Endothelial cell of umbilical vein (primary cell): Measurements from ENCODE around the gene VSIG1. TPM values are rescaled to one million over a fixed set of nuclear protein-coding genes. Genes with fewer than 3 reads are reported as not detected.

Experiments used
- BruUV-seq: library from RNA; stranded (reverse); fragments of 400-500 nt; replicated peaks from 2 replicates; lab custom pipeline; 2021; lab: Mats Ljungman, UMichigan
- CTCF ChIA-PET: fragments of 300-600, 350-600 bp; sonication (Branson Sonifier 250); formaldehyde crosslinking; loops from one replicate; lab custom pipeline; 2021; ENCODE audit warnings: antibody characterized with exemption, inconsistent platforms; lab: Charles Lee
- POLR2A ChIA-PET: fragments of 300-600, 350-600 bp; sonication (Branson Sonifier 250); formaldehyde crosslinking; loops from one replicate; lab custom pipeline; 2021; ENCODE audit warnings: antibody characterized with exemption, inconsistent platforms; lab: Charles Lee
- DNase-seq: peaks from one replicate; pipeline ENCODE4 v3.0.0-alpha.2; 2011; ENCODE audit warnings: low read depth, low spot score
- FAIRE-seq: peaks from 2 replicates; lab custom pipeline; 2011; peaks lifted over from hg19 to GRCh38; lab: Jason Lieb, UNC
- H2AFZ ChIP-seq: 2 replicates; pipeline ENCODE4 v1.6.0; 2012; ENCODE audit warnings: low read depth, low read length, control low read depth, inconsistent platforms
- H3K27ac ChIP-seq: 2 replicates; pipeline ENCODE4 v1.5.1; 2011; ENCODE audit warnings: low read depth, mild to moderate bottlenecking, control low read depth, low read length, moderate library complexity; ENCODE audit not compliant: insufficient read depth
- H3K27me3 ChIP-seq, 2 experiments: 2 replicates each; pipeline versions ENCODE4 v1.6.0 to v1.6.1; 2011; ENCODE audit warnings: low read length in 2 of 2, mixed read lengths in 1 of 2; ENCODE audit not compliant: control insufficient read depth in 2 of 2, insufficient read depth in 2 of 2
- H3K36me3 ChIP-seq, 2 experiments: 2 replicates in 1 of 2; 3 replicates in 1 of 2; pipeline ENCODE4 v1.5.1; 2011; ENCODE audit warnings: low read length in 2 of 2, mild to moderate bottlenecking in 1 of 2, moderate library complexity in 1 of 2; ENCODE audit not compliant: control insufficient read depth in 2 of 2, insufficient read depth in 2 of 2; ENCODE audit errors: extremely low read depth in 1 of 2
- H3K4me1 ChIP-seq: 3 replicates; pipeline ENCODE4 v1.5.1; 2011; ENCODE audit warnings: mild to moderate bottlenecking, low read length; ENCODE audit not compliant: control insufficient read depth, insufficient read depth; ENCODE audit errors: extremely low read depth
- H3K4me2 ChIP-seq: 2 replicates; pipeline ENCODE4 v1.6.1; 2011; ENCODE audit warnings: low read length, control low read depth, mixed read lengths; ENCODE audit not compliant: insufficient read depth
- H3K4me3 ChIP-seq, 3 experiments: fragments of 200-600 bp in 1 of 3; sonication (generic), shearing (Covaris generic) in 1 of 3; replicated peaks in 1 of 3; 2 replicates each; pipeline ENCODE4 v1.5.1; 2011 to 2016; ENCODE audit warnings: control low read depth in 3 of 3, low read length in 3 of 3, mild to moderate bottlenecking in 2 of 3, inconsistent platforms in 1 of 3, low read depth in 1 of 3, moderate library complexity in 1 of 3; ENCODE audit not compliant: insufficient read depth in 1 of 3
- H3K79me2 ChIP-seq: 2 replicates; pipeline ENCODE4 v1.6.0; 2012; ENCODE audit warnings: low read length, inconsistent platforms; ENCODE audit not compliant: control insufficient read depth, insufficient read depth
- H3K9ac ChIP-seq: replicated peaks from 2 replicates; pipeline ENCODE3; 2011; ENCODE audit warnings: low read length, control low read depth; ENCODE audit not compliant: insufficient read depth; ENCODE audit errors: extremely low read depth
- H3K9me1 ChIP-seq: replicated peaks from 3 replicates; pipeline ENCODE4 v1.6.0; 2011; ENCODE audit warnings: mild to moderate bottlenecking, low read length; ENCODE audit not compliant: control insufficient read depth, insufficient read depth; ENCODE audit errors: extremely low read depth
- H3K9me3 ChIP-seq: replicated peaks from 2 replicates; pipeline ENCODE4 v1.5.1; 2012; ENCODE audit warnings: low read length, inconsistent platforms; ENCODE audit not compliant: control insufficient read depth, insufficient read depth
- H4K20me1 ChIP-seq: replicated peaks from 2 replicates; pipeline ENCODE3; 2011; ENCODE audit warnings: mild to moderate bottlenecking, low read length; ENCODE audit not compliant: control insufficient read depth, insufficient read depth; ENCODE audit errors: extremely low read depth
- EZH2 ChIP-seq: IDR thresholded peaks from 2 replicates; pipeline ENCODE4 v1.6.1; 2012; ENCODE audit warnings: borderline replicate concordance, low read depth, mild to moderate bottlenecking, moderate library complexity, low read length, inconsistent platforms; ENCODE audit not compliant: severe bottlenecking
- FOS ChIP-seq: IDR thresholded peaks from 2 replicates; pipeline ENCODE4 v1.6.1; 2011; ENCODE audit warnings: mild to moderate bottlenecking, low read length, moderate library complexity, borderline replicate concordance; ENCODE audit not compliant: insufficient read depth
- GATA2 ChIP-seq: IDR thresholded peaks from 2 replicates; pipeline ENCODE4 v1.7.0; 2011; ENCODE audit warnings: low read depth, mild to moderate bottlenecking, moderate library complexity, mixed read lengths, low read length; ENCODE audit not compliant: insufficient read length, insufficient read depth
- JUN ChIP-seq: IDR thresholded peaks from 2 replicates; pipeline ENCODE4 v1.6.1; 2011; ENCODE audit warnings: borderline replicate concordance, low read depth; ENCODE audit not compliant: insufficient read length, insufficient read depth
- MYC ChIP-seq: IDR thresholded peaks from one replicate; pipeline ENCODE4 v1.6.1; 2011; ENCODE audit warnings: mild to moderate bottlenecking, low read depth, low read length
- POLR2A ChIP-seq: IDR thresholded peaks from 2 replicates; pipeline ENCODE4 v1.6.1; 2012; ENCODE audit warnings: low read depth, mild to moderate bottlenecking, control low read depth, low read length
- POLR2AphosphoS5 ChIP-seq: IDR thresholded peaks from 2 replicates; pipeline ENCODE4 v1.6.1; 2012; ENCODE audit warnings: low read depth, mild to moderate bottlenecking, control low read depth, low read length, moderate library complexity; ENCODE audit not compliant: insufficient read depth
- dilution Hi-C: fragments of 300-500 bp; cut with MboI; formaldehyde crosslinking; loops from one replicate; pipeline ENCODE4 v1.15.0; 2019; ENCODE audit warnings: low sequenced_read_pairs; ENCODE audit not compliant: extremely low pct_ligation_motif_present
- intact Hi-C: fragments of 100-400 bp; cut with micrococcal nuclease; formaldehyde crosslinking; loops from one replicate; pipeline ENCODE4 v1.10.0; 2022
- polyA plus RNA-seq, 4 experiments: library from polyadenylated mRNA; depleted of rRNA in 3 of 4; stranded (reverse) in 3 of 4; unstranded in 1 of 4; fragments of >200 nt; gene quantifications; 2 replicates each; pipeline versions ENCODE4 v1.2.1 to v1.2.3, GENCODE V29; 2011 to 2012; ENCODE audit warnings: missing spikeins in 1 of 4
- total RNA-seq: library from RNA; stranded (reverse); gene quantifications from 2 replicates; pipeline ENCODE4 v1.2.3, GENCODE V29; 2021
- TF ChIP-seq, protein P1 (sequence below), 2 donors: IDR thresholded peaks; 1 replicate in 1 of 2; 2 replicates in 1 of 2; pipeline ENCODE4 v1.5.1; 2011; ENCODE audit warnings: low read length in 2 of 2, mild to moderate bottlenecking in 2 of 2, moderate library complexity in 2 of 2, control low read depth in 1 of 2, inconsistent platforms in 1 of 2, low read depth in 1 of 2; ENCODE audit not compliant: insufficient read depth in 1 of 2; ENCODE audit errors: extremely low read depth in 1 of 2

Gene VSIG1
- total and polyA plus RNA-seq, 2 donors (not counting 3 experiments of a cell fraction or from before 2014, with no cell fraction given), result 1.5 to 2.1 TPM

DNA sequence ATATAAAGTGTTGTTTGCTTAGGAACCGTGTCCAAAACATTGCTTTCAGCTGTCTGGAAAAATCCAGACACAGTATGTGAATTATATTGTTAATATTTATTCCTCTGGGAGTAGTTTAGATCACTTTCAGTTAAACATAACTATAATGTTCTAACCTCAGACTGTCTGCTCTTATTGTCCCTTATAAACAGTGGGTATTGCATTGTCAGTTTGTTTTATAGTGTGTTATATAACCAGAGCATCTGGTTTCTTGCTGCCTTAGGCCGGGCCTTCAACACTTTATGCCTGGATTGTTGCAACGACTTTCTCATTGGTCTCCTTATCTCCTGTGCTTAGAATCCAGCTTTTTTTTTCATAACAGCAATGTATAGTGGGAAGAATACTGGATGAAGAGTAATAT lies 73.1 kb downstream of the VSIG1 start:
- no peaks in the 10 kb centered on the region for H3K27me3 ChIP-seq
- H3K4me2 ChIP-seq, result no peak overlapping the region
- no peaks in the 10 kb centered on the region for H3K36me3 ChIP-seq
- peaks cover 10% of the 10 kb centered on the region for H3K4me1 ChIP-seq
- DNase-seq, result no peak
- TF ChIP-seq, protein P1, sequence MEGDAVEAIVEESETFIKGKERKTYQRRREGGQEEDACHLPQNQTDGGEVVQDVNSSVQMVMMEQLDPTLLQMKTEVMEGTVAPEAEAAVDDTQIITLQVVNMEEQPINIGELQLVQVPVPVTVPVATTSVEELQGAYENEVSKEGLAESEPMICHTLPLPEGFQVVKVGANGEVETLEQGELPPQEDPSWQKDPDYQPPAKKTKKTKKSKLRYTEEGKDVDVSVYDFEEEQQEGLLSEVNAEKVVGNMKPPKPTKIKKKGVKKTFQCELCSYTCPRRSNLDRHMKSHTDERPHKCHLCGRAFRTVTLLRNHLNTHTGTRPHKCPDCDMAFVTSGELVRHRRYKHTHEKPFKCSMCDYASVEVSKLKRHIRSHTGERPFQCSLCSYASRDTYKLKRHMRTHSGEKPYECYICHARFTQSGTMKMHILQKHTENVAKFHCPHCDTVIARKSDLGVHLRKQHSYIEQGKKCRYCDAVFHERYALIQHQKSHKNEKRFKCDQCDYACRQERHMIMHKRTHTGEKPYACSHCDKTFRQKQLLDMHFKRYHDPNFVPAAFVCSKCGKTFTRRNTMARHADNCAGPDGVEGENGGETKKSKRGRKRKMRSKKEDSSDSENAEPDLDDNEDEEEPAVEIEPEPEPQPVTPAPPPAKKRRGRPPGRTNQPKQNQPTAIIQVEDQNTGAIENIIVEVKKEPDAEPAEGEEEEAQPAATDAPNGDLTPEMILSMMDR (IDR thresholded peaks at IDR 0.05; ENCODE audit: extremely low read depth in 1 of 2, insufficient read depth in 1 of 2, low read depth in 1 of 2, low read length in 2 of 2), result no peak
- TF ChIP-seq POLR2AphosphoS5 (no peak), POLR2A (no peak)
- no peak overlapping the region for H3K9ac ChIP-seq
- intact Hi-C loops (no loop called here), dilution Hi-C loops (no loop called here)
- POLR2A ChIA-PET, result no interaction called here
- H3K9me3 ChIP-seq, result no peaks in the 10 kb centered on the region
- no peaks in the 10 kb centered on the region for H3K9me1 ChIP-seq
- no peaks in the 10 kb centered on the region for H4K20me1 ChIP-seq
- FAIRE-seq, result no peak
- BruUV-seq, result no TSS peak
- H3K79me2 ChIP-seq, result peaks cover 22% of the 10 kb centered on the region
- no peak overlapping the region for H2AFZ ChIP-seq
- no peak overlapping the region for H3K4me3 ChIP-seq
- CTCF ChIA-PET, result no interaction called here
- no peak overlapping the region for H3K27ac ChIP-seq

DNA sequence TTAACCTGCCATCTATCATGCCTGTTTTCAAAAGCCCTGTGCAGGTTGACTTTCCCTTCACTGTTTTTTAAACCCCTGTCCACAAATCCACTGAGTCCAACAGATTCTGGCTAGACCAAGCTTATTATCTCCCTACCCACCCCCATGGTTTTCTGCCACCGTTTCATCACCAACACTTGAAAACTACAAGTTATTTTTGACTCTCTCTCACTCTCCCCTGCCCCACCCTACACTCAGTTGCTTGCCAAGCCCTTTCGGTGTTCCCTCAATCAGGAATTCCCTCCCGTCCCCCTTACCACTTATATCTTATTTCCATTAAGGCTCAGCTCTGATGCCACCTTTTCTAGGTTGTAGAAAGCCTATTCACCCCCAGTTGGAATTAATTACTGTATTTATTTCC lies 76.4 kb downstream of the VSIG1 start:
- CTCF ChIA-PET, result no interaction called here
- BruUV-seq, result no TSS peak

More for the DNA sequence above, 76.4 kb downstream of the VSIG1 start:
- Histone ChIP-seq H3K27me3 (no peaks in the 10 kb centered on the region), H3K9ac (no peak overlapping the region), H2AFZ (no peak overlapping the region), H3K4me3 (no peak overlapping the region), H3K9me1 (no peaks in the 10 kb centered on the region), H3K9me3 (no peaks in the 10 kb centered on the region), H3K4me1 (peaks cover 6% of the 10 kb centered on the region), H3K27ac (no peak overlapping the region), H3K79me2 (peaks cover 19% of the 10 kb centered on the region), H3K4me2 (no peak overlapping the region), H4K20me1 (no peaks in the 10 kb centered on the region), H3K36me3 (no peaks in the 10 kb centered on the region)
- no peak for DNase-seq
- TF ChIP-seq, protein P1 (IDR thresholded peaks at IDR 0.05; ENCODE audit: extremely low read depth in 1 of 2, insufficient read depth in 1 of 2, low read depth in 1 of 2, low read length in 2 of 2), result no peak
- no peak for TF ChIP-seq MYC
- no peak for TF ChIP-seq POLR2AphosphoS5
- TF ChIP-seq JUN, result no peak
- TF ChIP-seq FOS, result no peak
- TF ChIP-seq GATA2, result no peak
- no peak for TF ChIP-seq EZH2
- dilution Hi-C loops (no loop called here), intact Hi-C loops (no loop called here)
- no peak for FAIRE-seq
- POLR2A ChIA-PET, result no interaction called here
